Stimulated activated CD8-positive, alpha-beta memory T cell treated with anti-CD3 and anti-CD28 coated beads, Interleukin-2, amount 100 ng/mL, for 1 hour (primary cell): ENCODE data around the gene ITPRID2.

Source experiments
- DNase-seq, 2 donors: peaks; one replicate each; pipeline ENCODE4 v3.0.0-alpha.2; 2020; ENCODE audit warnings: low read depth in 2 of 2

The ITPRID2 gene

DNA sequence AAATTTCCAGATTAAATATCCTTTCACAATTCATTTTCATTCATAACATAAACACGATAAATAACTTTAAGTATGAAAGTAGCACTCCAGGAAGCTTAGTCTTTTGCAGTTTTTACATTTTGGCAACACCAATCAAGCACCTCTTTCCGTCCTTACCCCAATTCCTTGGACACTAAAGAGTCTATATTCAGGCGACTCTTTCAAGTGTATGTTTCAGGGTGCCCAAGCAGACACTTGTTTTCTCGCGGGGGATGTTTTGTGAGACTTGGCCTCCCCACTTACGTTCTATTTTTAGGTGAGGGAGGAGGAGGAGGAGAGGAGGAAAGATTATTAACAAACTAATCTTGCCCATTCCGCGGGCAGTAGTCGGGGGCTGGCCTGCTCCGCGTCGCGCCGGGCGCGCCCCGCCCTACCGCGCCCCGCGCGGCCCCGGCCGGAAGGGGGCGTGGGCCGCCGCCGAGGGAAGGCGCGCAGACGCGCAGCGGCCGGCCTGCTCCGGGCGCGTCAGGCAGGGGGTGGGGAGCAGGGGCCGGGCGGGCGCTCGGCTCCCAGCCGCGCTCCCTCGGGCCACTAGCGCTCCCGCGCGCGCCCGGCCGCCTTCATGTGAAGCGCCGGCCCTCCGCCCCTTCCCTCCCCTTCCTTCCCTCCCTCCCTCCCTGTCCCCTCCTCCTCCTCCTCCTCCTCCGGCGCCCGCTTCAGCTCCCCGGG is at the start of gene ITPRID2:
Gene ITPRID2, plus strand, starts transcription at position 473 of the 708 bp plus-strand sequence. CDS start 337 bp downstream, outside the sequence.
- peak; percentile 17 to 45 for DNase-seq

DNA sequence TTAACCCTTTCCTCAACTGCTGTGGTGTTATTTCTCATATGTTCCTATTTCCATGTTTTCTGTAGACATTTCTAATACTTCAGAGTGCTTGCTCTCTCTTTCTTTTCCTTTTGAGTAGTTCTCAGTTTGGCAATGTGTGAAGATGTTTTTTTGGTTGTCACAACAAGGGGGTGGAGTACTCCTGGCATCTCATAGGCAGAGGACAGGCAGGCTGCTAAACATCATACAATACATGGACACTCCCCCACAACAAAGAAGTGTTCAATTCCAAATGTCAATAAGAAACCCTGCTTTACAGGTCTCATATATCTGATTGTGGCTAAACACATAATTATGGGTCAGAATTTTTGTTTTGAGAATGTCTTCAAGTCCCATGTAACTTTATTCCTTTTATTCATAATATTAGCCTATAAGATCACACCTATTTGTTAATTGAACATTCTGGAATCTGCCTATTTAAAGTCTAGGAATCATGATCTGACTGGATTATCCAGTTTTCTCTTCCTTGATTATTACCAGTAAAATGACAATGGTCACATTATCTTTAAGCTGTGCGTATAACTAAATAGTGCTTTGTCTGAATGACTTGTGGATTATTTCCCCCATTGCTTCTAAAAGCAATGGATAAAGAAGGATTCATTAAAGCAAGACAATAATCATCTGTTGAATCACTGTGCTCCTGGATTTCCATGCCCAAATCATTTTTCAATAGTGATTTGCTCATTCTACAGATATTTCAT is 46.8 kb upstream of the ITPRID2 start:
- DNase-seq = no peak

DNA sequence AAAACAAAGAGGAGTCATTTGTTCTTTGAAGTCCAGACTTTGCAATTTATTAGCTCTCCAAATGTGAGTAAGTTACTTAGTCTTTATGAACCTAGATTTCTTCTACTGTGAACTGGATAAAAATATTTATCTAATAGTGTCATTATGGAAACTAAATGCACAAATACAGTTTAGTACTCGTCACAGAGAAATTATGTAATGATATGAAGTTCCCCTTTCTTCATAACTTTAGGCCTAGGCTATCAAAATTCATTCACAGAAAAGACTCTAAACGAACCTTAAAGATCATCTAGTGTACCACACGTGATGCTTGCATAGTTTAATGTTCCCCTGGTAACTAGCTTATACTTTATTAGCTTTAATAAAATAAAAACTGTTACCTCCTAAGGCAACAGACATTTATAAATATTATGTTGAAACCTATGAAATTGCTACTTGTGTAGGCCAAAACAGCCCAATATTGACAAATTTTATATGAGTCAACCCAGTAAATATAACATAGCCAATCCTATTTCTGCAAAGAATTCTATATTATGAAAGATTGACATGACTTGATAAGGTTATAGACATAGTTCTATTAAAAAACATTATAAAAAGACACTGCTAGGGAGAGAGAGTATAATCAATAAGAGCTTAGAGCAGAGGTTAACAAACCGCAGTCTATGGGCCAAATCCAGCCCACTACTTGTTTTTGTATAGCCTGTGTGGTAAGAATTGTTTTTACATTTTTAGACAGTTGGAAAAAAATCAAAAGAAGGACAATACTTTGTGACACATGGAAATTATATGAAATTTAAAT is 44.9 kb upstream of the ITPRID2 start:
- no peak for DNase-seq

DNA sequence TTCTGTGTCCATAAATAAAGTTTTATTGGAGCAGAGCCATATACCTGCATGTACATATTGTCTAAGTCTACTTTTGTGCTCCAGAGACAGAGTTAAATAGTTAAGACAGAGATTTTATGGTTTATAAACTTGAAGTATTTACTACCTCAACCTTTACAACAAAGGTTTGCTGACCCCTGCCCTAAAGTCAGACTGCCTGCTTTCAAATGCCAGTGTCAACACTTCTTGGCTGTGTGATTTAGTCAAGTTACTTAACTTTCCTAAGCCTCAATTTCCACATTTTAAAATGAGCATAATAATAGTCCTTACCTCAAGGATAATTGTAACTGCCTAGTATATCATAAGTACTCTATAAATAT is 44.4 kb upstream of the ITPRID2 start:
- no peak for DNase-seq

DNA sequence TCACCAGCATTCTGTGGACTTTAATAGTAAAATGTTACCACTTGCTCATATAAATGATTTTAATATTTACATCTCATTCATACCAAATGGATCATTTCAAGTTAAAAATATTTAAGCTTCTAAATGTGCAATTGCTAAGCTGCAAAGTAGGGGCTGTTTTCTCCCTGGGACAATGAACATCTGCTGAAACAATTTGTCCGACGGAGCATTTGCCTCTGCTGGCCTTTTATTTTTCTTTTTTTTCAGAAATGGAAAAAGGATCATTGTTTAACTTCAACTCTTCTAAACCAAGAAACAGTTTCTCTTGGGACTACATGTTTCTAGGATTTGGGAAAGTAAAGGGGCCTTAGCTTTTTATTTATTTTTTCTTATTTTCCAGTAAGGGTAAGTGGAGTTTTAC is 43.8 kb upstream of the ITPRID2 start:
- DNase-seq = no peak

DNA sequence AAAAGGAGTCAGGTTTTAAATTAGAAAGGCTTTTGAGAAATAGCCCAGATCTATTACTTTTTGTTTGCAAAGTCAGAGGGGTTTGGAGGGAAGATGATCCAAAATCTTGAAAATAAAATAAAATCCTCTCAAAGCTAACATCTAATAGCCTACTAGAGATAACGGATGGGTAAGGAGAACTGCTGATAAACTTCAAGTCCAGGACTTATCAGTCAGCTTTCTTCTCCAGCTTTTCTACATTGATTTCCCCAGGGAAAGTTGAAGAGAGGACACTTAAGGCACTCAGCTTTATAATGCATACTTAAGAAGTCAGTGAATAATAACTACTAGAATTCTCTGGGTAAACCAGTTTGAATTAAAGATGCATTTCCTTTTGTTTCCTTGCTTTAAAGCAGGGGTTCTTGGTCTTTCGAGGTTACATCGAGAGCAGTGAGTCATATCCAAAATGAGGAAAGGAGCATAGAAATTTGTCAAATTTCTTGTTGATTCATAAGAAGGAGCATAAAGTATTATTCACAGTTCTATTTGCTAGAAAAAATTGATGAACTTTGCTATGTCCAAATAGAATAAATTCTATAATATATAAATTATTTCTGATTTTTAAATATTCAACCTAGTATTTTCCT is 43.2 kb upstream of the ITPRID2 start:
- no peak for DNase-seq

DNA sequence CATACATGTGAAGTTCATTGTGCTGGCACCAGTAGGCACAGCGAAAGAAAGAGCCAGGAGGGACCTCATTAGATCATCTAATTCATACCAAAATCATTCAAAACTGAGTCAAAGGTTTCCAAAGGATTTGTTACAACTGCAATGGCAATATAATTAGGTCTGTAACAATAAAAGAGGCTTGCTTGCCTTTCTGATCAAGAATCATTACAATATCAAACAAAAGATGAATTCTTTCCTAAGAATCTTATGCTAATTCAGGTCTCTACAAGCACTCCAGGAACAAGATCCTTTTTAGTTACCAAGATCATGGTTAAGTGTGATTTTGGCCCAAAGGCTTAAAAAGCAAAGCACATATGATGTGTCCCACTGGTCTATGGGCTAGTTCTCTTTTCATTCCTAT is 41.9 kb upstream of the ITPRID2 start:
- no peak for DNase-seq

DNA sequence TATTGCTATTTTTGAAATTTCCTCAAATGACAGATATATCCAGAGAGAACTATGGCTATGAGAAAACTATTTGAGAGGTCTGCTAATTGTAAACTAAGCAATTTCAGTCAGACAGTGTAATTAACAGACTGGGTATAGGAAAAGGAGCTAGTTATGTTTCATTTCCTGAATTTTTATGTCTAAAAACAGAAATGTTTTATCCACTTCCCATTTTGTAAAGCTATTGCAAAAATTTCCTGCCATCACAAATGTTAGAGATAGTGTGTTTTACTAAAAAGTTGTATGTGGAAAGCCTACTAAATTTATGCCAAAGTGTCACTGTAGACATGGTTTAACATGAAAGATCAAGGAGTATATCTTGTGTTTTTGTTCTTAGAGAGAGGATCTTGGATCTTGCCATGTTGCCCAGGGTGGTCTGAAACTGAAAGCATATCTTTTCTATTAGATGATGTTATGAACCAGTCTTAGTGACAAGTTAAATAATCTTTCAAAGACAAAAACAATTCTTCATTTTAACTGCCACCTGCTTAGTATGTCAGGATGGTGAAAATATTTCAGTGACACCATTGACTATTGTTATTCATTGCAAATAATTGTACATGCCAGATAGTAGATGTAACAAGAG is 40.5 kb upstream of the ITPRID2 start:
- no peak for DNase-seq

DNA sequence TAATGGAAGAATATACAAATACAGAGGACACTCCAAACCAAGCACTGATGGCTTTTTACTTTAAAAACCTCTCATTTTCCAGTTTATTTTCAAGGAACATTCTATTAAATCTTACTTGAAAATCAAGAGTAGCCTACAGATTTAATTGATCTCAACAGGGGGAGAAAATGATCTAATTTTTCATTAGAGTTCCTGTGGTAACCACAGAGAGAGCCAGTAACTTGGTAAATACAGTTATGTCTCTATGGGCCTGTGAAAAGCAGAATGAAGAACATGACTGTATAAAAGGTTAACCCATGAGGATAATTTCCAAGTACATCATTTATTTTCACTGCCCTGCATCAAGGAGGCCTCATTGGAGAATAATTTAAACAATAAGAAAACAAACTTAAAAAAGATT is 39.8 kb upstream of the ITPRID2 start:
- DNase-seq = no peak

DNA sequence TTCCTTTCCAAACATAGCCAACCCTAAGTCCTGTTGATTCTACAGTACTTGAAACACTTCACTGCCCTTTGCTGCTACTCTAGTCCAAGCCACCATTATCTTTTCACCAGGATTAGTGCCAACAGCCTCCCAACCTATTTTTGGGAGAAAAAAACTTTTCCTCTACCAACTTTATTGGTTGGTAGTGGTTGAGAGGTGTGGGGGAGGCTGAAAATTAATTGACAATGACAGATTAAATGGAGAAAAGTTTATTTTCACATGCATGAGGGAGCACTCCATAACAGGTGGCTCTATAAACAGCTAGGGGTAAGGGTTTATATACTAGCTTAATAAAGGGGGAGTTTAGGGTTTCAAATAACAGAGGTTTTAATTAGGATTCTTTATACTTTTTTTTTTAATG is 37.8 kb upstream of the ITPRID2 start:
- DNase-seq = no peak

DNA sequence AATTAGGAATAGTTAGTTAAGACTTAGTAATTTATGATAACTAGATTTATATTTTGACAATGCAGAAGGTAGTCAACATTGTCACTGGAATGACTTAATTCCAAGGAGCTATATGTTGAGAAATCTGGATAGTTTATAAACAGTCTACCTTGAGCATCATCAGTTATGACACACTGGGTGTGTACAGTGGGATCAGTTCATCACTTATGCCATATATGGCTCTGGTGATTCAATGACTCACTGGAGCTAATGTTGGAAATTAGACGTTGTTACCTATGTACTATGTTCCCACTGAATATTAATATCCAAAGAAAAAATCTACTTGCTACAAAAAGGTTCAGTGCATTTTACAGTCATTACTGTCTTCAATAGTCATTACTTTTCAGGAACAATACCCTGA is 34.0 kb upstream of the ITPRID2 start:
- DNase-seq = no peak

DNA sequence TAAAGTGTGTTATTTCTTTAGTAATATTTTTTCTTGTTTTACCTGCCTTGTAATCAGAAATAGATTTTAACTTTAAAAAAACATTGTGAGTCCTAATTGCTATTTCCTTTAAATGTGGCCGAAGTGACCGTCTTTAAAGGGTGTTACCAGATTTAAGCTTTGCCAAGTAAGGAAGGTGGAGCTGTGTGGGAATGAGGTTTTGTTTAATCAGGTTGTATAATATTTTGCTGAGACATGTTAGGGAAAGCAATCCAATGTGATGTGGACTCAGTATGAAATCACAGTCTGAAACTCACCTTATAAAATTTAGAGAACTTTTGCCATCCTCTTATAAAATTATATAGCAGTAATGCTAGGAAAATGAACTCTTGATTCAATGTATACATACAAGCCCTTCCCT is 32.9 kb upstream of the ITPRID2 start:
- no peak for DNase-seq

DNA sequence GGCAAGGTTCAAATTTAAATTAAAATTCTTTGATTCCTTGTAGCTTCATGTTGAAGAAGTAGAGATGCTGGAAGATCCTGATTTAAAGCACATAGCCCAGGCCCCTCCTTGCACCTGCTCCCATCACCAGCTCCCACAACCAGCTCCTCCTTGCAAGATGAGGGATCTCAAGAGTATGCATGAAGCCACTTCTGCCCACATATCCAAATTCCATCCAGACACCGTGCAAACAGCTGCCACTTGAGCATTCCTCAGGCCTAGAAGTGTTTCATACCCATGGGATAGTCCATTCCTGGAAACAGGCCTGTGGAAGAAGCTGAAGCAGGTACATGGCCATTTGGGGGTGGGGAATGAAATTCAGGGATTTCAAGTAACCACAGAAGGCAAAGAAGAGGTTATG is 32.4 kb upstream of the ITPRID2 start:
- DNase-seq = no peak

DNA sequence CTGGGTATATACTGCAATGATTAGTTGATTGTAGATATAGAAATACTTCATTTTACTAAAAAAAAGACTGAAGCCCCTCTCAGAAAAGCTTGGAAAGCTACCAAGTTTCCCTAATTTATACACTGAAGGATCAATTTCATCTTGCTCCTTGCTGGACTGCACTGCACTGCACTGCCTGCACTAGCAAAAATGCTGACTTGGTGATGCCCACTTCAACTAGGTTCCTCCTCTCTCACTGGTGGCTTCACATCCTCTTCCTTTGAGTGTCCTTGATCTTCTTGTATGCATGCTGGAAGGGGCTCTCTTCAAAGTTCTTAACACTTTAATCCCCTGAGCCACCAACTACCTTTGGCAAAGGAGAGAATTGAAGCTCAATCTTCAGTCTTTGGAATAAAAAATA is 31.7 kb upstream of the ITPRID2 start:
- no peak for DNase-seq

DNA sequence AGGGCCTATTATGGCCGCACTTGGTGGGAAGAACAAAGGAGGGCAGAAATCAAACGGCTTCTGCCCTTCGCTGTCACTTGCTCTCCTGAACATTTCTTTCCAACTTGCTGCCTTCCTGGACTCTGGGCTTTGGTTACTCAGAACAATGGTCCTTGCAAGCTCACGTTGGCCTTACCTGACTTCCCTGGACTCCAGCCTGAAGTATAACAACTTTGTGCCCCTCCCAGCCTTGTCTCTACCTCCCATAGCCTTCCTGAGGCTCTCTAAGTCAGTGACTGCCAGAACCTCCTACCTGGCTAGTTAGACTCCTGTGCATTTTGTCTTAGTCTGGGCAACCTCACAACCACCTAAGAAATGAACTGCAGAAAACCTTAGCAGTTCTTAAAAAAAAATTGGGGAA is 30.2 kb upstream of the ITPRID2 start:
- no peak for DNase-seq

DNA sequence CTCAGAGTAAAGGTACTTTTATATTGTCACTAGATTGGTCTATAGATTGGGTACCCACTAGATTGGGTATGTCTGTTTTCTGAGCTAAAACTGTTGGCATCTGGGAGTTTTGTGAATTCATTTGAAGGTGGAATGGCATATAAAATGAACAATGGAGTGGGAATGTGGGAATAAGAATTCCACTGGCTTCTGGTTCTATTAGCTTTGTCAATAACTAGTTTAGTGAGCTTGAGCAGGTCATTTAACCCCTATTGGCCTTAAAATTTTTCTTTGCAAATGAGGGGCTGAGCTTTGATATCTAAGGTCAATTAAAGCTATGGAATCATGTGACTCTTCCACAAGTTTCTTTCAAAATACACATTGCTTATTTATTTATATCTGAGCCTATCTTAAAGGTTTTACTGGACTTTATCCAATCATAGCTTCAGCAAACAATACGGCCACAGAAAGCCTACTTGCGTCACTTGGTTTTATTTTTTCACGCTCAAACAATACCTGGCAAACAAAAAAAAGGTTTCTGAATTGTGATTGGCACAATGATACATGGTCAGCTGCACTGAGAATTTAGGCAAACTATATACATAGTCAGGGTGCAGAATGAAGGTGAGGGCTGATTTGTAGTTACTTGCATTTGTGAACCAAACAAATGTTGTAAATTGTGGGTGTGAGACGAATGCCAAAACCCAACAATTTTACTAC is 28.8 kb upstream of the ITPRID2 start:
- no peak for DNase-seq

DNA sequence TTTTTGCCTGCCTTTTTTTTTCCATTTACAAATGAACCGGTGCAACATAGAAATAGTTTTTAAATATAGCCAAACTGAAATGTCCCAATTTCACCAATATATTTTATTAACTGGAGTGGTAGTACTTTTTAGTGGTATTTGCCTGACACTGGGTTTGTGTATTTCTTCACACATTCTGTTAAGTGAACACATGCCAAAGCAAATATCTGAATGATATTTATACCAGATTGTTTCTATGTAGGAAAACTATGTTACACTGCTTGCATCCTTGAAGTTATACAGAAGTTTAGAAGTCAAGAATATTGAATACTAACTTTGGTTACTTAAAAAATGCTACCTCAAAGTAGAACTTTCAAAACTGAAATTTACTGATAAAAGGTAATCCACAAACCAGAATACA is 19.4 kb upstream of the ITPRID2 start:
- DNase-seq = no peak

DNA sequence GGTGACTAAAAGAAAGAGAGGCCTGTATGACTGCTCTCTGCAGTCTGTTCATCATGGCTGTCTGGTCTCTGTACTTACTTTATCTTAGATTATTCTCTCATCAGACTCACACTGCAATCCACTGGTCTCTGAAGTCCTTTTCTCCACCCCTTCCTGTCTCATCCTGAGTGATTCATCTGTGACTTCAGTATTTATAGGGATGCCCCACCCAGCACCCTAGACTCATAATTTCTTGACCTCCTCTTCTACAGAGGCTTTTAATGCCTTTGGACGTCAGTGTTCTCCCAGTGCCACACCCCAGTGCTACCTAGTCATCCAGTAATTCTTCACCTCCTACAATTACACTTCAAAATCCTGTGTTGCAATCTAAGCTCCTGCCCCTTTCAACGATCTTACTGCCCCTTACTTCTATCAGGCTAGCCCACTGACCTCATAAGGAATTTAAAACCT is 14.9 kb upstream of the ITPRID2 start:
- no peak for DNase-seq

DNA sequence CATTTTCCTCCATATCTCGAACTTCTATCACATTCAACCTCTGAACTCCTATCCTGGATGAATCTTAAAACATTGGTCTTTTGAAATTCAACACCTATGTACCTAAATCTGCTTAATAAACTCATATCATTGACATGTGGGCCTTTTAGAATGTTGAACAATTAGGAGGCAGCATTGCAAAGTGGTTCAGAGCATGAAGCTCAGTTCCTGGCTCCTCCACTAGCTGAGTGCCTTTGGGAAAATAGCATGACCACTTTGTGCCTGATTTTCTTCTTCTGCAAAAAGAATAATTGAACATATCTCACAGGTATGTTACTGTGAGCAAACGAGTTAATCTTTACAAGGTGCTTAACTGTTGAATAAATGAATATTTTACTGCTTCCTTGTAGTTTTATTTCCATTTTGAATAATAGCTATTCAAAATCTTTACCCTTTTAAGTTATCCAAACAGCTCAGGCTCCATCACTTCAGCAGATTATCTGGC is 14.3 kb upstream of the ITPRID2 start:
- DNase-seq = no peak

DNA sequence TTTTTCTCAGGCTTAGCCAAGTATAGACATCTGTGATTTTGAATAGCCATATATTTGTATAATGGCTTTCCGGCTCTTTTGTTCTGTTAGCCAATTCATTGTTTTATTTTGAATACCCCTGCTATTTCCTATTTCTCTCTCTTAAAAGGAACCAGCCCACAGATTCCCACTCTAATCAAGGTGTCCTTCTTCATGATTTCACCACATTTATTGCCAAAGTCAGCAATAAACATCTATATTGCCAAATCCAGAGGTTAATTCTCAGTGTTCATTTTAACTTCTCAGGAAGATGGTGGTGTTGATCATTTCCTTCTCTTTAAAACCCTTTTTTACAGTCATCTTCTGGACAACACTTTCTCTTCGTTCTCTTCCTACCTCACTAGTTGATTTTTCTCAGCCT is 13.1 kb upstream of the ITPRID2 start:
- no peak for DNase-seq

DNA sequence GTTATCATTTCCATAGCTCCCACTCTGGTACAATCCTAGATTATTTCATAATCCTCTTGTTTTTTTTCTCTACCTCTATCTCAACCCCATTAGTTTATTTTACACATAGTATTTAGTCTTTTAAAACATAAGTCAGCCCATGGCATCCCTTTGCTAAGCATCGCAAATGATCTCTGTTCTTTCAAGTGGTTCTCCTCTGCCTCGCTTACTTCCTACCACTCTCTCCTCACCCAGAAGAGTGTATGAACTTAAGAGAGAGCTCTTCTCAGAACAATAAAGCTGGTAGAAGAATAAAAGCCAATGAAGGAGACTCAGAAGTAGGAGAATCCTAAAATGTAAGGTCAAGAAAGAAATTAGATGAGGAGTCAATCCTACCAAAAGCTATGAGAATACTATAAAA is 12.2 kb upstream of the ITPRID2 start:
- DNase-seq = no peak
